HG02588 (cell line): Measurements from ENCODE around the gene MAPK8IP3.

Source experiments
- ATAC-seq: cut with Tn5 transposase; IDR thresholded peaks from one replicate; pipeline ENCODE4 v1.9.1; 2021; ENCODE audit warnings: mild to moderate bottlenecking, moderate library complexity; ENCODE audit not compliant: unreplicated experiment

MAPK8IP3 gene

GRCh38 chr16:1705688-1706385, at the start of gene MAPK8IP3:
Gene MAPK8IP3, plus strand, starts transcription at chr16:1706195. Its CDS starts 145 bp downstream, at chr16:1706340.
- peak; percentile 80 for ATAC-seq

- ATAC-seq = no peak
Measured at GRCh38 chr16:1656808-1657617, 49.0 kb upstream of the MAPK8IP3 start.

GRCh38 chr16:1657841-1658240, 48.2 kb upstream of the MAPK8IP3 start:
- no peak for ATAC-seq

DNA sequence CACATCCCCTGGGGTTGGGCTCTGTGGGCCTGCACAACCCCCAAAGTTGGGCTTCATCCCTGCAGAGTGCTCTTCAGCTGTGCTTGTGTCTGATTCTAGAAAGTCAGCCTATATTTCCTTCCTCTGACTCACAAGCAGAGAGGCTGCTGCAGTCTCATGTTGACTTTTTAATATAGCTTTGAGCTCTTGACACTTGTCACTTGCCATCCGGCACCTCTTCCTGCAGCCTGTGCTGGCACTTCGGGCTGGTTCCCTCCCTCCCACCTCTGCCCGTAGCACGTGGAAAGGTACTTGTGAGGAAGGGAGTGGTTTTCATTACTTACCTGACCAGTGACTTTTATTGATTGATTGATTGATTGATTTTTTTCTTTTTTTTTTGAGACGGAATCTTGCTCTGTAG, 47.0 kb upstream of the MAPK8IP3 start:
- ATAC-seq = no peak

DNA sequence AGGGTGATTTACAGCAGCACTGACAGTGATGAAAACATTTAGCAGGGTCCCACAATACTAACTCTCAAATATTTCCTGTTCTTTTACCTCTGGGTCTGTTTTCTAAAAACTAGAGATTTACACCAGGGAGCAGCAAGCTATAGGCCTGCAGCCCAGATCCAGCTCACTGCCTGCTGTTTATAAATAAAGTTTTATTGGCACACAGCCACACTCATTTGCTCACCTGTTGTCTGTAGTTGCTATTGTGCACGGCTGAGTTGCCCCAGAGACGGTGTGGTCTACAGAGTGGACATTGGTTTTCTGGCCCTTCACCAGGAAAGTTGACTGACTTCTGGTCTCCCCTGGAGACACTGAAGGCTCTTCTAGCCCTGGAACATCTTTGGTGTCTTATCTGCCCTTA, 44.2 kb upstream of the MAPK8IP3 start:
- no peak for ATAC-seq

GRCh38 chr16:1662543-1662942, 43.5 kb upstream of the MAPK8IP3 start:
- ATAC-seq = no peak

DNA sequence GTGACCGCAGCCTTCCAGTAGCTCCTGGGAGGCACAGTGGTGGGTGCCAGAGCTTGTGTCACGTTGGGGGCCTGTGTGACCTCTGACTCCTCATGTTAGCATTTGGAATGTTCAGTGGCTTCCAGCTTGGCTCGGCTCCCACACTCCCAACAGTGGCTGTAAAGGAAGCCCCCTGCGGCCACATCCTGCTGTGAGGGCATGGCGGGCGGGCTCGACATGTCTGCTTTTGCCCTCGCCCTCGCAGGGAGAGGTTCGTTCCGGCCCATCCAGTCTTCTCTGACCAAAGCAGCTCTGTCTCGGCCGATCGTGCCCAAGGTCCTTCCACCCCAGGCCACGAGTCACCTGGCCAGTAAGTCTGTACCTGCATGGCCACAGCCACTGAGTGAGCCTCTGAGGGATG, 40.2 kb upstream of the MAPK8IP3 start:
- ATAC-seq = no peak

- ATAC-seq = no peak
Measured at GRCh38 chr16:1666316-1666715, 39.7 kb upstream of the MAPK8IP3 start.

DNA sequence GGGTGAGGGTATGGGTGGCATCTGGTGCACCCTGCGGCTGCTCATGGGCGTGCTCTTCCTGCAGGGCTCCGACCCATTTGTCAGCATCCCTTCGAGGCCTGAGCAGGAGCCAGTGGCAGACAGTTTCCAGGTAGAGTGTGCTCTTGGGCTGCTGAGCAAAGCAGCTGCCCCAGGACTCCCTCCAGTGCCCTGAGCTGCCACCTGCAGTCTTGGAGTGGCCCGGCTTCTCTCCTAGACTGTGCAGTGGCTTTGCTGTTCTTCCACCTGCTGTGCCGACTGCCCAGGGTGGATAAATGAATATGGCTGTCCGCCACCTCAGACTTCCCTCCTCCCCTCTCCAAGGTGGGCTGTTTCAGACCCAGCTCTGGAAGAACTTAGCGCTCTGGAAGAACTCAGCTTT, 38.7 kb upstream of the MAPK8IP3 start:
- ATAC-seq = no peak

- ATAC-seq = no peak
Measured at GRCh38 chr16:1667916-1668315, 38.1 kb upstream of the MAPK8IP3 start.

- no peak for ATAC-seq
Measured at GRCh38 chr16:1668612-1669319, 37.2 kb upstream of the MAPK8IP3 start.

DNA sequence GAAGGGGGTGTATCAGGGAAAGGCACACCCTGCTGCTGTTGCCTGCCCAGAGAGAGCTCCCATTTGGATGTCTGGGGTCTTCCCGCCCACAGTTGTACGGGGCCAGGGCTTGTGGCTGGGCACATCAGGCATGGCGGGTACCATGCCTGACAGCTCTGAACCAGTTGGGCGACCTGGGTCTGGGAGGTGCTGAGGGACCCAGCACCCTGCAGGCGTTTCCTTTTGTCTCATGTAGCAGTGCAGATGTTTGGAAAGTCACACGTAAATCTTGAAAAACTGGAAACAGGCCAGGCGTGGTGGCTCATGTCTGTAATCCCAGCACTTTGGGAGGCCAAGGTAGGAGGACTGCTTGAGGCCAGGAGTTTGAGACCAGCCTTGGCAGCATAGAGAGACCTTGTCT, 36.3 kb upstream of the MAPK8IP3 start:
- ATAC-seq = no peak

GRCh38 chr16:1670371-1670770, 35.6 kb upstream of the MAPK8IP3 start:
- ATAC-seq = no peak

- ATAC-seq = no peak
Measured at GRCh38 chr16:1670866-1671265, 35.1 kb upstream of the MAPK8IP3 start.

- no peak for ATAC-seq
Measured at GRCh38 chr16:1673424-1674151, 32.4 kb upstream of the MAPK8IP3 start.

GRCh38 chr16:1674306-1674705, 31.7 kb upstream of the MAPK8IP3 start:
- no peak for ATAC-seq

DNA sequence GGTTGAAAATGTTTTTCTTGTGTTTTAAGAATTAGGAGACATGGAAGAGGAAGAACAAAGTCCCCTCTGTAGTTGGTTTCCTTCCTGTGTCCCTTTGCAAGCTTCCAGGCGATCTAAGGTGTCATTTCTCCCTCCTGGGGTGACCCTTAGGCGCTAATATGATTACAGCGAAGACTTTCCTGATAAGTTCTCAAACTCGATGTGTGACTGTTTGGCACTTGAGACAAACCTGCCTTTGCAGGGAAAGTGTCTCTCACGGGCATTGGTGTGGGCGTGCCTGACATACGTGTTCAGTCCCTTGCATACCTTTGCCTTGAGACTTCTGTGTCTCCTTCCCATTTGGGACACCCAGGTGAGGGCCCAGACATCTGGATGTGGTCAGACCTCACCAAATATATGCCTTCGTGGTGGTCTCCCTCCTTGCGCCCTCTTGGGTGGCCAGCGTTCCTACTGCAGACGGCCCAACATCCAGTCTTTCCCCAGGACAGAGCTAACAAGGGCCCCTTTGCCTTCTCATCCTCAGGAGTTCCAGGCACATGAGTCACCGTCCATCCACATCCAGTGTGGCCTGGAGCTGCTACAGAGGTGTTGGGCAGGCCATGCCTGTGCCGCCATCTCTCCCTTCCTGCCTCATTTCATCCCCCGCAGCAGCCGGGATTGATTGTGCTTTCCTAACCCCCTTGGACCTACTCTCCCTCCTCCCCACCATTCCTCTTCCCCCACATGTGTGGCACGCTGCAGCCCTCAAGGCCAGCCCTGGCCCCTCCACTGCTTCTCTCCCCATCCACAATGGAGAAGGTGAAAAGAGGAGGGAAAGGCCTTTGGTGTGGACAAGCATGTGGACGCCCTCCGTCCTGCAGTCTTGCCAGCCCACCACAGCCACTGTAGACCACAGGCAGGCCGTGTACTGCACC, 31.0 kb upstream of the MAPK8IP3 start:
- ATAC-seq = no peak

DNA sequence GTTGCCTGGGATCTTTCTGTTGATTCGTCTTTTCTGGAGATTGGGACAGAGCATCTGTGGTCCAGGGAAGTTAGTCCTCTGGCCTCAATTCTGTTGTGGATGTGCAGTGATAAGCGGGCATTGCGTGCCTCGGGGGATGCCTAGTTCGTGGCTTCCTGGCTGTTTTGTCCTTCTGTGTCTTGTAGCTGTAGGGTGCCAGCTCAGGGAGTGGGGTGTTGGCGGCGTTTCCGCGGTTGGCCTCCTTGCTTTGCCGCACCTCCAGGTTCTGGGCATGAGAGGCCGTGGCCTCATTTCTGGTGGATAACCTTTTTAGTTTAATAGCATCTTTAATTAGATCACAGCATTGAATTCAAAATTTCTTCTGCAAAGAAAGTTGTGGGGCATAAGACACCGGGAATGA, 29.3 kb upstream of the MAPK8IP3 start:
- ATAC-seq = no peak

- no peak for ATAC-seq
Measured at GRCh38 chr16:1677339-1677738, 28.7 kb upstream of the MAPK8IP3 start.

GRCh38 chr16:1677942-1678499, 28.0 kb upstream of the MAPK8IP3 start, which contains the start of gene JPT2:
Gene JPT2, plus strand, starts transcription at chr16:1678279. Its CDS starts 34 bp downstream, at chr16:1678313.
- ATAC-seq = peak; percentile 93
